Cerebellar nuclear complex (tissue), 1 donor: ENCODE measurements around the gene SLC24A4.

Experiments
- DNase-seq, 2 experiments: peaks; one replicate each; lab custom pipeline; 2025; lab: John Stamatoyannopoulos, UW

Gene SLC24A4

GRCh38 chr14:92404018-92404417, 81.1 kb downstream of the SLC24A4 start:
- DNase-seq: no peak

- no peak for DNase-seq
These were observed 81.5 kb downstream of the SLC24A4 start for GRCh38 chr14:92404421-92404820.

GRCh38 chr14:92404938-92405337, 82.0 kb downstream of the SLC24A4 start:
- DNase-seq: no peak

- no peak for DNase-seq
These were observed 84.4 kb downstream of the SLC24A4 start for GRCh38 chr14:92407410-92407809.

- no peak for DNase-seq
These were observed 86.1 kb downstream of the SLC24A4 start for GRCh38 chr14:92409043-92409442.

- DNase-seq: no peak
These were observed 88.2 kb downstream of the SLC24A4 start for GRCh38 chr14:92411135-92411534.

GRCh38 chr14:92411941-92412340, 89.0 kb downstream of the SLC24A4 start:
- no peak for DNase-seq

- no peak for DNase-seq
These were observed 89.9 kb downstream of the SLC24A4 start for GRCh38 chr14:92412912-92413311.

GRCh38 chr14:92413379-92413778, 90.4 kb downstream of the SLC24A4 start:
- DNase-seq: no peak

- no peak for DNase-seq
These were observed 91.9 kb downstream of the SLC24A4 start for GRCh38 chr14:92414690-92415445.

GRCh38 chr14:92415969-92416368, 93.0 kb downstream of the SLC24A4 start:
- DNase-seq: no peak

- DNase-seq: no peak
These were observed 93.6 kb downstream of the SLC24A4 start for GRCh38 chr14:92416544-92416943.

- no peak for DNase-seq
These were observed 94.8 kb downstream of the SLC24A4 start for GRCh38 chr14:92417759-92418158.

- DNase-seq: no peak
These were observed 98.8 kb downstream of the SLC24A4 start for GRCh38 chr14:92421751-92422150.

- DNase-seq: no peak
These were observed 102.1 kb downstream of the SLC24A4 start for GRCh38 chr14:92425101-92425500.

GRCh38 chr14:92426237-92426636, 103.3 kb downstream of the SLC24A4 start:
- DNase-seq: no peak

GRCh38 chr14:92427096-92427495, 104.1 kb downstream of the SLC24A4 start:
- DNase-seq: no peak

GRCh38 chr14:92430686-92431085, 107.7 kb downstream of the SLC24A4 start:
- DNase-seq: no peak

- DNase-seq: no peak
These were observed 108.3 kb downstream of the SLC24A4 start for GRCh38 chr14:92431199-92431725.

- DNase-seq: no peak
These were observed 110.4 kb downstream of the SLC24A4 start for GRCh38 chr14:92433407-92433806.

- no peak for DNase-seq
These were observed 112.2 kb downstream of the SLC24A4 start for GRCh38 chr14:92435154-92435553.

- no peak for DNase-seq
These were observed 113.3 kb downstream of the SLC24A4 start for GRCh38 chr14:92436115-92436776.

- DNase-seq: no peak
These were observed 114.3 kb downstream of the SLC24A4 start for GRCh38 chr14:92437309-92437708.
